HFF-Myc (cell line): ENCODE results near the gene ERGIC3.

Source experiments
- DNase-seq: peaks from one replicate; pipeline ENCODE4 v3.0.0-alpha.2; 2011; ENCODE audit warnings: low read depth; ENCODE audit errors: extremely low read depth
- H3K4me3 ChIP-seq: replicated peaks from 2 replicates; pipeline ENCODE4 v1.5.1; 2011; ENCODE audit warnings: low read depth, mild to moderate bottlenecking, control low read depth, low read length
- TF ChIP-seq, protein P1 (sequence below): IDR thresholded peaks from 2 replicates; pipeline ENCODE4 v1.5.1; 2012; ENCODE audit warnings: mild to moderate bottlenecking, low read depth, low read length, control low read depth; ENCODE audit errors: missing control alignments

Gene ERGIC3

DNA sequence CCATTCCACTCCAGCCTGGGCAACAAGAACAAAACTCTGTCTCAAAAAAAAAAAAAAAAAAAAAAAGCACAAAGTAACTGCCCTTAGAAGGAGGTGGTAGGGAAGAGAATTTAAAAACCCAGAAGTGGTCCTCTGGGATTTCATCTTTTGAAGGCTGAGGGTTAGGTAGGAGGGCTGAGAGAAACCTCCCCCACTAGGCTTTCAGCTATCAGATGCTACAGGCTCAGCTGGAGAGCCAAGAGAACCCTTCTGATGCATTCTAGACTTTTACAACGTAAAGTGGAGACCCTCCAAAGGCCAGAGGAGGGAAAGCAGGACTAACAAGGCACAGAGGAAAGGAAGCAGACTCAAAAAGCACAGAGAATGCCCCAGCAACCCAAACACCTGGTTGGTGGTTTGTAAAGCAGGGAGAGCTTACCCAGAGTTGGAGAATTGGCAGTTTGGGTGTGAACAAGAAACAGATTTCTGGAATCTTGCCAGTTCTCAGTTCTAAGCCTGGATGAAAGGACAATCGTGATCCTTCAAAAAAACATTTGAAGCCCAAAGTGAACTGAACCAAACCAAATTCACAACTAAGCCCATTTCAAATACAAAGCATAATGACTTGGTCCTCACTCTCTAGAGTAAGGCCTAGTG, 50.6 kb downstream of the ERGIC3 start:
- DNase-seq, result no peak

DNA sequence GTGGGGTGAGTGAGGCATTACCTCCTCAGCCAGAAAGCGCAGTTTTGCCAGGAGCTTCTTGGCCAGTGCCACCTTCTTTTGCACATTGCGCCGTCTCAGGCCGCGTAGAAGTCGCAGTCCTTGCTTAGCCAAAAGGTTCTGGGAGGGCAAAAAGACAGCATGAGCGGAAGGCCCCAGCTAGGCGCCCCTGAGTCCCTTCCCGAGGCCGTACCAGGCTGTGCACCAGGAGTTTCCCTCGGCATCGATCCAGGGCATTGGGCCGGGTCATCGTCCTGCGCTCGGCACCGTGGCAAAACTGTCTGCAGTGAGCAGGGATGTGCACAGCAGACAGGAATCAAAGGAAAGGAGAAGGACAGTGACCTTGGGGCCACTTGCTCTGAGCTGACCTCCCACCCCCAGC, 53.6 kb downstream of the ERGIC3 start:
- TF ChIP-seq, protein P1, sequence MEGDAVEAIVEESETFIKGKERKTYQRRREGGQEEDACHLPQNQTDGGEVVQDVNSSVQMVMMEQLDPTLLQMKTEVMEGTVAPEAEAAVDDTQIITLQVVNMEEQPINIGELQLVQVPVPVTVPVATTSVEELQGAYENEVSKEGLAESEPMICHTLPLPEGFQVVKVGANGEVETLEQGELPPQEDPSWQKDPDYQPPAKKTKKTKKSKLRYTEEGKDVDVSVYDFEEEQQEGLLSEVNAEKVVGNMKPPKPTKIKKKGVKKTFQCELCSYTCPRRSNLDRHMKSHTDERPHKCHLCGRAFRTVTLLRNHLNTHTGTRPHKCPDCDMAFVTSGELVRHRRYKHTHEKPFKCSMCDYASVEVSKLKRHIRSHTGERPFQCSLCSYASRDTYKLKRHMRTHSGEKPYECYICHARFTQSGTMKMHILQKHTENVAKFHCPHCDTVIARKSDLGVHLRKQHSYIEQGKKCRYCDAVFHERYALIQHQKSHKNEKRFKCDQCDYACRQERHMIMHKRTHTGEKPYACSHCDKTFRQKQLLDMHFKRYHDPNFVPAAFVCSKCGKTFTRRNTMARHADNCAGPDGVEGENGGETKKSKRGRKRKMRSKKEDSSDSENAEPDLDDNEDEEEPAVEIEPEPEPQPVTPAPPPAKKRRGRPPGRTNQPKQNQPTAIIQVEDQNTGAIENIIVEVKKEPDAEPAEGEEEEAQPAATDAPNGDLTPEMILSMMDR, result no peak
- DNase-seq, result no peak
- H3K4me3 ChIP-seq, result no peak overlapping the region

More for the DNA sequence above, 50.6 kb downstream of the ERGIC3 start:
- TF ChIP-seq, protein P1, result no peak
- H3K4me3 ChIP-seq, result no peak overlapping the region

DNA sequence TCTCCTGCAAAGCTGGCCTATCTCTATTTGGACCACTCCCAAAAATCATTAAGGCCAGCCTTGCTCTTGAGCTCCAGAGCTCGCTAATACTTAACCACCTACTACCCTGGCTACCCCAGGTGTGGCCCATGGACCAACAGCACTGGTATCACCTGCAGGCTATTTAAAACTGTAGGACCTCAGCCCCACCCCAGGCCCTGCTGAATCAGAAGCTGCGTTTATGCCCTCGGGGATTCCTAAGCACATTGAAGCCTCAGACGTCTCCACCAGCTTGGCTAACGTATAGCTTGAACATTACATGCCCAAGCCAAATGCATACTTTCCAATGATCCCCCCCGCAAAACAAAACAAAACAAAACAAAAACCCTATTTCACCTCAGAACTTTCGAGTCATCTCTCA, 54.0 kb downstream of the ERGIC3 start:
- H3K4me3 ChIP-seq, result no peak overlapping the region
- TF ChIP-seq, protein P1, result no peak
- no peak for DNase-seq

DNA sequence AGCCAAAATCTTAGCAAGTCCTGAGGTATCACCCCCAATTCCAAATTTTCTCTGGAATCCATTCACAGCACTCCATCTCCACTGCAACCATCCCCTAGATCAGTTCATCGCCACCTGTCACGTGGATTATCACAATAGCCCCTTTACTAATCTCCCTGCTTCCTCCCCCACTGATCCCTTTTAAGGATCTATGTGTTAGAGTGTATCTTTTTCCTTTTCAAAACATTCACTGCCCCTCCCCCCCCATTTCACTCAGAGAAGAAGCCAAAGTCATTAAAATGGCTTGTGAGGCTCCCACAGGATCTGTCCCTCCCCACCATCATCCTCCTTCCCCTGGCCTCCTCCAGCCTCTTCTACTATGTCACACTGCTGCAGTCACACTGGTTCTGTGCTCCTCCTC, 55.3 kb downstream of the ERGIC3 start:
- TF ChIP-seq, protein P1, result no peak
- no peak for DNase-seq
- no peak overlapping the region for H3K4me3 ChIP-seq

DNA sequence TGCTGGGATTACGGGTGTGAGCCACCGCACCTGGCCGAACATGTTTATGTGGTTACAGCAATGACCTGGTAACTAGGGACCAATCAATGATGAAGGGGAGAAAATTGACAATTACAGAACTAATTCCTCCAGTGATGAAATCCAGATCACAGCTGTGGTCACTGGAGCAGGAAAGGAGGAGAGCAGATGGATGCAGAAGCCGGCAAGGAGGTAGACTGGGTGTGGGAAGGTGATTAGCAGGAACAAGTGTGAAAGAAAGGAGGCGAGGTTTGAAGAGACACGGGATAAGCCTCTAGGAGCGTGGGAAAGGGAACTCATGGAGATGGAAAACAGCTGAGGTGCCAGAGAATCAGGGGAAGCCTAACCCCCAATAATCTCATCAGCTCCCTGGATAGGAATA, 56.6 kb downstream of the ERGIC3 start:
- TF ChIP-seq, protein P1, result no peak
- DNase-seq, result no peak
- no peak overlapping the region for H3K4me3 ChIP-seq

DNA sequence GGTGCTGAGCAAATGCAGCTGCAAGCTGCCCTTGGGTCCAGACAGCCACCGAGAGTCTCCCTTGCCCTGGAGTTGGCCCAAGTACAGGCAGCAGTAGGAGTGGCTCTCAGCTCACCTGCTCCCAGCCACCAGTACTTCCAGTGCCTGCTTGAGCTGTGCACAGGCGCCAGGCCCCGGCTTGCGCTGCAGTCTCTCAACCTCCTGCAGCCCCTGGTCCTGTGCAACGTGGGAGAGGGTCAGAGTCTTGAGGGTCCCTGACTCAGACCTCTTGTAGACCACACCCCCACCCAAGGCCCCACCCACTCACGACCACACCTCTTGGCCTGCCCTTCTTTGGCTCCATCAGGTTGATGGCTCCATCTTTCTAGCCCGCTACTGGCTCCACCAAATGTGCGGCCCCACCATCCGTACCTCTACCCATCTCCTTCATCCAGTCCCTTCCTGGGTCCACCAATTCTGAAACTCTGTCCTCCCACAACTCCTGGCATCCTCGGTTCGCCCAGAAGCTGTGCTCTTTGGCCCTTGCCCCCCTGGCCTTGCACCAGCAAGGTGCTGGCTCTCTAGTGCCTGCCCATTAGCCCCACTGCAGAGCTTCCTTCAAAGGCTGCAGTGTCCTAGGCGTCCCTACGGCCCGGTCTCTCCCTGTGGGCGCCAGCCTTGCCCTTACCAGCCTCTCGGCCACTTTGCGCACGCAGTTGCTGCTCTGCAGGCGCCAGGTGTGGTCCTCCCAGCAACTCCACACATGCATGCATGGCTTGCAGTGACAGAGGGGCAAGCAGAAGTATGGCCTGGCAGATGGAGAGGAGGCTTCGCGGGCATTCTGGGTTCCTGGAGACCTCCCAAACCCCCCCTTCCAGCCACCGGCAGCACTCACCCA, 57.3 kb downstream of the ERGIC3 start:
- TF ChIP-seq, protein P1, result no peak
- H3K4me3 ChIP-seq, result no peak overlapping the region
- no peak for DNase-seq

DNA sequence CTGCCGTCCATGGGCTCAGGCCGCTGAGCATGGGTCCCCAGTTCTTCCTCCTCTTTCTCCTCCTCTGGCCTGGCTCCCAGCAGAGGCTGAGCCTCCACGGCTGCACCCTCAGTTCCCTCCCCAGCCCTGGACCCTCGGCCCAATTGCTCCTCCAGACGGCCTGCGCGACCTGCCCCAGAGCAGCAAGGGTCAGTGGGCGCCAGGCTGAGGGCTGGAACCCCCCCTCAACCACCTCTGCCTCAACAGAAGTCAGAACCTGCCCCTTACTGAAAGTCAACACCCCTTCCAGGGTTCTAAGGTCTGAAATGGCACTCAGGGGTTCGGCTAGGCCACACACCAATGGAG, 57.9 kb downstream of the ERGIC3 start:
- H3K4me3 ChIP-seq, result no peak overlapping the region
- TF ChIP-seq, protein P1, result no peak
- DNase-seq, result no peak
